Adrenal gland (tissue), 12 donors: Measurements from ENCODE around the gene QRICH2. TPM values are rescaled to one million over a fixed set of nuclear protein-coding genes. Genes with fewer than 3 reads are reported as not detected.
"Not testable (repeated sequence)": the region's sequence is repeated elsewhere in the genome, so short reads cannot be mapped to it uniquely, and the experiment has no call there.

ENCODE experiments used
- DNase-seq, 7 donors: peaks; one replicate each; pipeline ENCODE4 v3.0.0-alpha.2; 2019 to 2020
- H3K27ac ChIP-seq, 5 donors: fragments of 200-600 bp; sonication (generic) in 4 of 5; 1 replicate in 3 of 5; 2 replicates in 2 of 5; pipeline versions ENCODE4 v1.5.1 to v1.8.0; 2016 to 2020; ENCODE audit warnings: mild to moderate bottlenecking in 1 of 5
- H3K27me3 ChIP-seq: fragments of 200-600 bp; 2 replicates; pipeline ENCODE4 v1.8.0; 2021
- H3K36me3 ChIP-seq, 2 donors: fragments of 200-600 bp; replicated peaks in 1 of 2; 1 replicate in 1 of 2; 2 replicates in 1 of 2; pipeline versions ENCODE4 v1.5.1 to v1.8.0; 2018 to 2022
- H3K4me1 ChIP-seq, 2 donors: fragments of 200-600 bp; replicated peaks in 1 of 2; 1 replicate in 1 of 2; 2 replicates in 1 of 2; pipeline versions ENCODE4 v1.5.1 to v1.8.0; 2018 to 2021
- H3K4me3 ChIP-seq, 4 donors: fragments of 200-600 bp; sonication (generic) in 3 of 4; one replicate each; pipeline ENCODE4 v1.5.1; 2016 to 2018
- H3K9me3 ChIP-seq, 3 donors: fragments of 200-600 bp; sonication (generic) in 1 of 3; replicated peaks in 1 of 3; 1 replicate in 2 of 3; 2 replicates in 1 of 3; pipeline versions ENCODE4 v1.5.1 to v1.8.0; 2016 to 2021
- POLR2A ChIP-seq, 2 donors: fragments of 450-650 bp; IDR thresholded peaks; one replicate each; pipeline ENCODE4 v1.6.1; 2017; ENCODE audit warnings: antibody characterized with exemption in 2 of 2, mild to moderate bottlenecking in 2 of 2, moderate library complexity in 1 of 2
- WGBS, 4 donors: extraction: QIAGEN DNeasy Blood & Tissue Kit in 2 of 4; methylation state at CpG; one replicate each; pipeline versions ENCODE4 v1.1.5 to v1.1.7; 2013 to 2017; 5-methylcytosine and 5-hydroxymethylcytosine counted together
- intact Hi-C, 2 donors: fragments of 100-400 bp; cut with DNase I; formaldehyde crosslinking; loops; one replicate each; pipeline versions ENCODE4 v1.14.1 to v1.15.0; 2022 to 2023
- polyA plus RNA-seq, 3 donors: library from polyadenylated mRNA; stranded (reverse); fragments of 200-250 nt in 2 of 3; fragments of 350-450 nt in 1 of 3; fragmentation: Illumina TruSeq in 1 of 3; extraction: RNeasy Lipid Tissue Mini Kit (QIAGEN cat#74804) in 1 of 3; gene quantifications; one replicate each; pipeline ENCODE4 v1.2.3, GENCODE V29; 2013 to 2014
- total RNA-seq, 9 donors: library from RNA; depleted of rRNA in 4 of 9; stranded (reverse); fragments of >200 nt in 4 of 9; fragments of 120-200 nt in 1 of 9; fragmentation: NEBNext Ultra II Directional in 1 of 9; extraction: Animal tissue kit (Norgen Biotek cat#: 25700) in 1 of 9; gene quantifications; one replicate each; pipeline versions ENCODE4 v1.1.0 to v1.2.4, GENCODE V29; 2013 to 2023
- TF ChIP-seq, protein P1 (sequence below), 6 experiments: fragments of 450-650 bp in 4 of 6; fragments of 200-600 bp in 2 of 6; sonication (generic) in 1 of 6; IDR thresholded peaks; 1 replicate in 5 of 6; 2 replicates in 1 of 6; pipeline versions ENCODE4 v1.5.1 to v1.8.0; 2016 to 2021; ENCODE audit warnings: antibody characterized with exemption in 6 of 6, mild to moderate bottlenecking in 2 of 6, moderate library complexity in 1 of 6
- donor health status: healthy with polysubstance abuse.
- donor health status: Bipolar disorder and iron deficiency.
- donor health status: DM: yes; HTN: yes; CAD: no.
- donor health status: DM: no; HTN: no; CAD: no.
- donor health status: DM: no; HTN: no; CAD: no.
- donor health status: DM: yes; HTN: yes; CAD: no.

QRICH2 gene
- total and polyA plus RNA-seq, 12 donors, result 0.09 to 14.2 (median 1.4) TPM

GRCh38 chr17:76261421-76262215, 46.5 kb downstream of the QRICH2 start:
- Histone ChIP-seq H3K4me1 (peaks cover 12 to 19% of the 10 kb centered on the region in 2 donors), H3K27me3 (no peaks in the 10 kb centered on the region), H3K9me3 (no peaks in the 10 kb centered on the region), H3K36me3 (no peaks in the 10 kb centered on the region), H3K4me3 (no peak overlapping the region), H3K27ac (no peak overlapping the region)
- no peak for DNase-seq
- WGBS, 4 donors, result 79 to 88% (median 84%) methylated on average over 22 to 23 of the region's 23 CpGs
- TF ChIP-seq, protein P1, sequence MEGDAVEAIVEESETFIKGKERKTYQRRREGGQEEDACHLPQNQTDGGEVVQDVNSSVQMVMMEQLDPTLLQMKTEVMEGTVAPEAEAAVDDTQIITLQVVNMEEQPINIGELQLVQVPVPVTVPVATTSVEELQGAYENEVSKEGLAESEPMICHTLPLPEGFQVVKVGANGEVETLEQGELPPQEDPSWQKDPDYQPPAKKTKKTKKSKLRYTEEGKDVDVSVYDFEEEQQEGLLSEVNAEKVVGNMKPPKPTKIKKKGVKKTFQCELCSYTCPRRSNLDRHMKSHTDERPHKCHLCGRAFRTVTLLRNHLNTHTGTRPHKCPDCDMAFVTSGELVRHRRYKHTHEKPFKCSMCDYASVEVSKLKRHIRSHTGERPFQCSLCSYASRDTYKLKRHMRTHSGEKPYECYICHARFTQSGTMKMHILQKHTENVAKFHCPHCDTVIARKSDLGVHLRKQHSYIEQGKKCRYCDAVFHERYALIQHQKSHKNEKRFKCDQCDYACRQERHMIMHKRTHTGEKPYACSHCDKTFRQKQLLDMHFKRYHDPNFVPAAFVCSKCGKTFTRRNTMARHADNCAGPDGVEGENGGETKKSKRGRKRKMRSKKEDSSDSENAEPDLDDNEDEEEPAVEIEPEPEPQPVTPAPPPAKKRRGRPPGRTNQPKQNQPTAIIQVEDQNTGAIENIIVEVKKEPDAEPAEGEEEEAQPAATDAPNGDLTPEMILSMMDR (IDR thresholded peaks at IDR 0.05), result no peak
- TF ChIP-seq POLR2A (IDR thresholded peaks at IDR 0.05), result no peak
- intact Hi-C loops, result no loop called here

- intact Hi-C loops, result no loop called here
These were observed 47.4 kb downstream of the QRICH2 start for GRCh38 chr17:76260669-76261068.

GRCh38 chr17:76260220-76260619, 47.9 kb downstream of the QRICH2 start:
- Histone ChIP-seq H3K36me3 (no peaks in the 10 kb centered on the region), H3K4me1 (peaks cover 12 to 15% of the 10 kb centered on the region in 2 donors), H3K9me3 (no peaks in the 10 kb centered on the region), H3K27ac (no peak overlapping the region), H3K27me3 (no peaks in the 10 kb centered on the region), H3K4me3 (no peak overlapping the region)
- 92 to 95% (median 94%) methylated on average over 7 of the region's 7 CpGs for WGBS, 4 donors
- TF ChIP-seq, protein P1 (IDR thresholded peaks at IDR 0.05), result no peak
- TF ChIP-seq POLR2A (IDR thresholded peaks at IDR 0.05), result no peak
- intact Hi-C loops, result no loop called here
- DNase-seq, result no peak

More at GRCh38 chr17:76260669-76261068, 47.4 kb downstream of the QRICH2 start:
- no peaks in the 10 kb centered on the region for H3K27me3 ChIP-seq
- H3K9me3 ChIP-seq, result no peaks in the 10 kb centered on the region
- no peak for TF ChIP-seq POLR2A (IDR thresholded peaks at IDR 0.05)
- TF ChIP-seq, protein P1 (IDR thresholded peaks at IDR 0.05), result no peak
- no peaks in the 10 kb centered on the region for H3K36me3 ChIP-seq
- 72 to 89% (median 80%) methylated on average over 5 of the region's 5 CpGs for WGBS, 4 donors
- peaks cover 12 to 15% of the 10 kb centered on the region in 2 donors for H3K4me1 ChIP-seq
- DNase-seq, result no peak
- H3K27ac ChIP-seq, result no peak overlapping the region
- H3K4me3 ChIP-seq, result no peak overlapping the region

DNA sequence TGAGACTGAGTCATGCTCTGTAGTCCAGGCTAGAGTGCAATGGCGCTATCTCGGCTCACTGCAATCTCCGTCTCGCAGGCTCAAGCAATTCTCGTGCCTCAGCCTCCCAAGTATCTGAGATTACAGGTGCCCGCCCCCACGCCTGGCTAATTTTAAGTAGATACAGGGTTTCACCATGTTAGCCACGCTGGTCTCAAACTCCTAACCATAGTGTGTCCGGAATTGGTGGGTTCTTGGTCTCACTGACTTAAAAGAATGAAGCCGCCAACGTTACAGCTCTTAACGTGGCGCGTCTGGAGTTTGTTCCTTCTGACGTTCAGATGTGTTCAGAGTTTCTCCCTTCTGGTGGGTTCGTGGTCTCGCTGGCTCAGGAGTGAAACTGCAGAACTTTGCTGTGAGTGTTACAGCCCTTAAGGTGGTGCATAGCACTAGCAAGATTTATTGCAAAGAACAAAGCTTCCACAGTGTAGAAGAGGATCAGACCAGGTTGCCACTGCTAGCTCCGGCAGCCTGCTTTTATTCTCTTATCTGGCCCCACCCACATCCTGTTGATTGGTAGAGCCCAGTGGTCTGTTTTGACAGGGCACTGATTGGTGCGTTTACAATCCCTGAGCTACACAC, 51.5 kb downstream of the QRICH2 start:
- 76 to 82% (median 80%) methylated on average over 19 of the region's 19 CpGs for WGBS, 4 donors
- peaks cover 7 to 17% of the 10 kb centered on the region in 2 donors for H3K4me1 ChIP-seq
- H3K4me3 ChIP-seq, H3K36me3 ChIP-seq, H3K27me3 ChIP-seq, DNase-seq, intact Hi-C loops, H3K9me3 ChIP-seq, H3K27ac ChIP-seq: not testable (repeated sequence)
